ENCODE data around the gene IQSEC1.

IQSEC1 gene

GRCh38 chr3:13085081-13085845, 12.0 kb upstream of the IQSEC1 start:
- DNase-seq (ENCODE audit: low spot score), result no peak

DNA sequence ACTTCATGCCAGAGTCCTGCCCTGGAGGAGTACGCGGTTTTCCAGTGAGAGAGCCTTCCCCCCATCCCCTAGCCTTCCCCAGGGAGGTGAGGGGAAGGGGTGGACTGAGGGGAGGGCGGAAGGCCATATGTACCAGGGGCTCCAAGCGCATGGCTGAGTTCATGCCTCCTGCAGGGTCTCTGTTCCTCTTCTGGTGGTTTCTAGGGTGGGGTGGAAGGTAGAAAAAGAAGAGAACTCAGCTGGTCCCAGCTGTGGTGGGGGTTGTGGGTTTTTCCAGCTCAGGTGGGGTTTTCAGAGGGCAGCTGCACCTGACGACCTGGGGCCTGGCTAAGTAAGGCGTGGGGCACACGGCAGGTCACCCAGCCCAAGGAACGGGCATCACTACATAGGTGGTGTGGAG, 10.7 kb upstream of the IQSEC1 start:
- DNase-seq (ENCODE audit: low spot score), result no peak

- no peak for DNase-seq (ENCODE audit: low spot score)
These were observed 10.0 kb upstream of the IQSEC1 start for GRCh38 chr3:13083254-13083653.

DNA sequence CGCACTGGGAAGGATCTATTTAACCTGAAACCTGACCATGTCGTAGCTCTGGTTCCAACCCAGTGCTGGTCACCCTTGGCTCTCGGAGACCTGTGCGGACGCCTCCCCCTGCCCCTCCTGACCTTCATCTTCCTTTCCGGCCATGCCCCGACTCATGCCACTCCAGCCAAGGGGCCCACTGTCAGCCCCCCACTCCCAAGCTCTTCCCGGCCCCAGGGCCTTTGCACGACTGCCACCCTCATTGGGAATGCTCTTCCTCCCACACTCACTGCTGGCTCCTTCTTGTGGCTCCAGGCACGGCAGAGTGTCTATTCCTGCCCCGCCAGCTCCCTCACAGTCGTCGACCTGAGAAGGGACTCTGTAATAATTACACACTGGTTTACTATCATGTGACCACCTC, 9.4 kb upstream of the IQSEC1 start:
- DNase-seq (ENCODE audit: low spot score), result no peak

- DNase-seq (ENCODE audit: low spot score), result no peak
These were observed 8.6 kb upstream of the IQSEC1 start for GRCh38 chr3:13081603-13082360.

- DNase-seq (ENCODE audit: low spot score), result no peak
These were observed 7.4 kb upstream of the IQSEC1 start for GRCh38 chr3:13080591-13080990.

GRCh38 chr3:13080026-13080425, 6.8 kb upstream of the IQSEC1 start:
- DNase-seq (ENCODE audit: low spot score), result no peak

- no peak for DNase-seq (ENCODE audit: low spot score)
These were observed 6.3 kb upstream of the IQSEC1 start for GRCh38 chr3:13079510-13079909.

- DNase-seq (ENCODE audit: low spot score), result no peak
These were observed 5.8 kb upstream of the IQSEC1 start for GRCh38 chr3:13079051-13079450.

DNA sequence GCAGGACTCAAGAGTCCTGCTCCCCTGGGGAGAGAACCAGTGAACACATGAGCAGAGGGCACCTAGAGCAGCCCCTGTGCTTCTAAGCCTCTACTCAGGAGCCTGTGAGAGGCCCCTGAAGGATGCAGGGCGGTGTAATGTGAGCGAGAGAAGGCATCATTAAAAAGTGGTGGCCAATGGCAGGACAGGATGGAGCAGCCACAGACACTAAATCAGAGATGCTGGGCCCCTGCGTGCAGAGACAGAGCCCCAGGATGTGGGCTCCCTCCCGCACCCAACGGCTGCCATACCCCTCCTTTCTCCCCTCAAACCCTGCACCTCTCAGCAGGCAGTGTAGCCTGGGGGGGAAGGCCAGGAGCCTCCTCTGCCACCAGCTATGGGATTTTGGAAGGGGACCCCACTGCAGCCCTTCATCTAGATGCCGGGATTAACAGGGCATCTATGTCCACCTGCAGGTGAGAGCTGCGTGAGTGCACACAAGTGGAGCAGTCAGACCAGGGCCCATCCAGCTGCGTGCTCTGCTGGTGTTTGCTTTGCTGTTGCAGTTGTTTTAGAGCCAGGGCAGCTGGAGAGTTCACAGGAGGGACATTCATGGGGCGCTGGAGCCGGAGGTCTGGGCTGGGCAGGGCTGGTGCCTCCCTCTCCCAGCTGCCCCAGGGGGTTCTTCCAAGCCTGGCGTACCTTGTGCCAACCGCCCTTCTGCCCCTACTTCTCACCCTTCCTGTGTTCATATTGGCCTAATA, 5.1 kb upstream of the IQSEC1 start:
- no peak for DNase-seq (ENCODE audit: low spot score)

GRCh38 chr3:13077431-13078162, 4.4 kb upstream of the IQSEC1 start:
- no peak for DNase-seq (ENCODE audit: low spot score)

DNA sequence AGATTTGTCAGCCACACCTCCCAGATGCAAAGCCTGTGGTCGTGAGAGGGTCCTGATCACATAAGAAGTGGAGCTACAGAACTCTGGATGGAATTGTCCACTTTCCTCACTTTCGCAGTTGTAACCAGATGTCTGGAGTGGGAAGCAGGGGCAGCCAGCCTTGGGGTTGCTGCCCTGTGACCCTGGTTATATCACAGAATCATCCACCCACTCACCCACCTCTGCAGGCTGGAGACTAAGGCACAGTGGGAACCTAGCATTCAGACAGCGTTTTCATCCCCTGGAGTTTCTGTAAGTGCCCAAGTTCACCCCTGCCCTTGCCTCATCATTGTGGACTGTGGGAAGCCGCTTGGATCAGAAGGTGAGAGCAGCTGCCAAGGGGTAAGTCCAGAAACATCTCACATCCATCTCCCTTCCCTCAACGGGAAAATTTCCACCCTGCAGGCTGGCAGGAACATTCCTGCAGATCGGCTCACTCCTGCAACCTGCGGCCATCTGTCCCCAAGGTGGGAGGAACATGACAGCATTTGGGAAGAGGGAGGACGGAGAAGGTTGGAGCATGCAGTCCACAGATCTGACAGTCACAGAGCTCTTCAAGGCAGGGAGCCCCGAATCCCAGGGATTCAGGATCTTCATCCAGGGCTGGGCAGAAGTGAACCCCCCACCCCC, 2.9 kb upstream of the IQSEC1 start:
- DNase-seq (ENCODE audit: low spot score), result no peak

DNA sequence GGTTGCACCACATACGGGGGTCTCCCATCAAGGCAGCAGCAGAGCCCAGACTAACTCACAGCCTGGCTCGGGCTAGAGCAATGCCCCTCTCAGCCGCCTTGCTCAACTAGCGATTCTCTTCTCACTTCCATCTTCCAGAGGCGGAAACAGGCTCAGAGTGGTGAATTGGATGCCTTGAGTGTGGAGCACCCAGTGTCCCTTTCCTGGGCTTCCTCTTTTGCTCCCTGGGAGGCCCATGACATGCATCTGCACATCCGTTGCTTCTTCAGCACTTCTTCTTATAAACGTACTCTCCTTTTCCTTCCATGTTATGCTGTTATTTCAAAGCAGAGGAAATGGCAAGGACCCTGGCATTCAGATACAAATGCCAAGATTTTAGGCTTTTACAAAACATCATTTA, 2.1 kb upstream of the IQSEC1 start:
- DNase-seq (ENCODE audit: low spot score), result no peak

GRCh38 chr3:13074006-13074375, 762 bp upstream of the IQSEC1 start:
- no peak for DNase-seq (ENCODE audit: low spot score)

GRCh38 chr3:13072600-13073325, 466 bp downstream of the IQSEC1 start:
- DNase-seq (ENCODE audit: low spot score), result no peak

GRCh38 chr3:13072239-13072599, 1.0 kb downstream of the IQSEC1 start:
- no peak for DNase-seq (ENCODE audit: low spot score)

GRCh38 chr3:13071695-13072094, 1.5 kb downstream of the IQSEC1 start:
- DNase-seq (ENCODE audit: low spot score), result no peak

- no peak for DNase-seq (ENCODE audit: low spot score)
These were observed 2.7 kb downstream of the IQSEC1 start for GRCh38 chr3:13070391-13071070.

DNA sequence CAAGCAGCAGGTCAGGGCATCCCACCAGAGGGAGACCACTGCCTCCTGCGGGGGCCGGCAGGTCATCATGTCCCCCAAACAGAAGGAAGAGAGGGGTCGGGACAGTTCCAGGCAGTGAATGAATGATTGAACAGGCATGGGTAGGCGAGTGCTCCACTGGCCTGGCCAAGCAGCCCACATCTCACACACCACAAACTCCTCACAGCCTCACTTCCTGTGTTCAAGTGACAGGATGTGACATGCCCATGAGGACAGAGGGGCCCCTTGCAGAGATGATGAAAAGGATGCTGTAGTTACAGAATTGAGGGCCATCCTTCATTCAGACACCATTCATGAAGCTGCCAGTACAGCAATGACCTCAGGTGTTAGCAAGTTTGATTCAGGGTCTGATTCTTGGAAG, 3.7 kb downstream of the IQSEC1 start:
- DNase-seq (ENCODE audit: low spot score), result no peak

DNA sequence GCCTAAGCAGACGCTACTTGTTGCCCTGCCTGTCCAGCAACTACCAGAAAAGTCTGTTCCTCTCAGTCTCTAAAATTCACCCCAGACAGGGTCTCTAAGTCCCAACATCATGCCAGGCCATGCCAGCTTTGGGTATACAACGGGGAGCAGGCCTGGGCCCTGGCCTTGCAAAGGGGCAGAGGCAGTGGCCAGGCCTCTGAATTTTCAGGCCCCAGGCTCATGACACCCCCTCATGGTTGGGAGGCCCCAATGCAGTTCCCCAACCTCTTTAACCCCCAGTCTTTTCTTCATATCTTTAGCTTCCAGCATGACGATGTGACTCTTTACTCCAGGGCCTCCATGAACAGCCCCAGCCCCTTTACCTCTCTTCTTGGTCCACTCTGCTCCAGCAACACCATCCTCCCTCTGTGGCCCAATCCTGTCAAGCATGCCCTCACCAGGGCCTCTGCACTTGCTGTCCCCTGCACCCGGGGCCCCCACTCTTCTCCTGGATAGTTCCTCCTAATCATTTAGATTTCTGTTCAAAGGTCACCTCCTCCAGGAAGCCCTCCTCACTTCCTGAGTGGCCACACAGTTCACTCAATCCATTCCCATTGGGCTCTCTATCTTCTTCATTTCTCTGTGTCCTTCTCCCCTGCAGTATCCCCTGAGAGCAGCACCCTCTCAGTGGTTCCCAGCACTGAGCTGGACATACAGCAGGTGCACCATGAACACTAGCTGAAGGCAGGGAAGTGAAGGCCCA, 4.8 kb downstream of the IQSEC1 start:
- DNase-seq (ENCODE audit: low spot score), result no peak

All from AG08396 (cell line).